HL-60 (cell line): ENCODE data around the gene TRAF4.

ENCODE experiments used
- DNase-seq, 2 experiments: peaks; one replicate each; pipeline ENCODE4 v3.0.0-alpha.2; 2010 to 2020; ENCODE audit warnings: low read depth in 1 of 2, low spot score in 1 of 2
- H3K27ac ChIP-seq: fragments of 250-450 bp; sonication (Bioruptor Pico); replicated peaks from 2 replicates; pipeline ENCODE4 v1.5.1; 2020; ENCODE audit warnings: mild to moderate bottlenecking, moderate library complexity
- H3K27me3 ChIP-seq: fragments of 250-450 bp; sonication (Bioruptor Pico); 2 replicates; pipeline ENCODE4 v1.5.1; 2021; ENCODE audit warnings: mild to moderate bottlenecking, moderate library complexity; ENCODE audit not compliant: insufficient read depth, poor library complexity, severe bottlenecking
- H3K4me3 ChIP-seq: replicated peaks from 2 replicates; pipeline ENCODE4 v1.5.1; 2011; ENCODE audit warnings: mild to moderate bottlenecking, control low read depth, low read length; ENCODE audit not compliant: insufficient read depth
- GABPA ChIP-seq: IDR thresholded peaks from 2 replicates; pipeline ENCODE4 v1.6.1; 2012; ENCODE audit warnings: low read depth
- POLR2AphosphoS5 ChIP-seq: IDR thresholded peaks from 2 replicates; pipeline ENCODE4 v1.6.1; 2012; ENCODE audit warnings: low read depth
- SPI1 ChIP-seq: IDR thresholded peaks from 2 replicates; pipeline ENCODE4 v1.6.1; 2012; ENCODE audit warnings: low read depth, mild to moderate bottlenecking, borderline replicate concordance
- TF ChIP-seq, protein P1 (sequence below): IDR thresholded peaks from one replicate; pipeline ENCODE4 v1.5.1; 2011; ENCODE audit warnings: low read length, control low read depth, inconsistent platforms; ENCODE audit not compliant: insufficient read depth
- TF ChIP-seq, protein P2 (sequence below): IDR thresholded peaks from 2 replicates; pipeline ENCODE4 v1.6.1; 2012; ENCODE audit warnings: low read depth; ENCODE audit not compliant: insufficient replicate concordance

Gene TRAF4

DNA sequence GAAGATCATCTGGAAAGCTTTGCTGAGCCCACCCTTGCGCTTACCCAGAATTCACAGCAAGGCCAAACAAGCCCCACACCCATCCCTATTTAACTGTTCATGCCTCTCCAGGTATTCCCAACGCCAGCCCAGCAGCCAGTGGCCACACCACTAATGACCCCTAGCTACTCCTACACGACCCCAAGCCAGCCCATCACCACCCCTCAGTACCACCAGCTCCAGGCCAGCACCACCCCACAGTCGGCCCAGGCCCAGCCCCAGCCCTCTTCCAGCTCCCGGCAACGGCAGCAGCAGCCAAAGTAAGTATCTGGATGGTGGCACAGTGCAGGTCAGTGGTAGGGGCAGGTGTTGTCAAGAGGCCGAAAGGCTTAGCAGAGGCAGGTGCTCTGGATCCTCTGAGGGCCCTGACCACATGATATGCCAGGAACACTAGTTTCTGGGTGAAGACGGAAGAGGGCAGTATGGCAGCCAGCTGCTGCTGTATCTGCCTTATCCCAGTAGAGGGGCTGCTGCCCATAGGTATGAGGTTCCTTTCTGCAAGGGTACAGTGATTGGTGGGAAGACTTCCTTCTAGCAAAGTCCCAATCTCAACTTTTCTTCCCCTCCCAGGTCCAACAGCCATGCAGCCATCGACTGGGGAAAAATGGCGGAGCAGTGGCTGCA, 42.9 kb upstream of the TRAF4 start:
- DNase-seq, result no peak
- TF ChIP-seq, protein P1, sequence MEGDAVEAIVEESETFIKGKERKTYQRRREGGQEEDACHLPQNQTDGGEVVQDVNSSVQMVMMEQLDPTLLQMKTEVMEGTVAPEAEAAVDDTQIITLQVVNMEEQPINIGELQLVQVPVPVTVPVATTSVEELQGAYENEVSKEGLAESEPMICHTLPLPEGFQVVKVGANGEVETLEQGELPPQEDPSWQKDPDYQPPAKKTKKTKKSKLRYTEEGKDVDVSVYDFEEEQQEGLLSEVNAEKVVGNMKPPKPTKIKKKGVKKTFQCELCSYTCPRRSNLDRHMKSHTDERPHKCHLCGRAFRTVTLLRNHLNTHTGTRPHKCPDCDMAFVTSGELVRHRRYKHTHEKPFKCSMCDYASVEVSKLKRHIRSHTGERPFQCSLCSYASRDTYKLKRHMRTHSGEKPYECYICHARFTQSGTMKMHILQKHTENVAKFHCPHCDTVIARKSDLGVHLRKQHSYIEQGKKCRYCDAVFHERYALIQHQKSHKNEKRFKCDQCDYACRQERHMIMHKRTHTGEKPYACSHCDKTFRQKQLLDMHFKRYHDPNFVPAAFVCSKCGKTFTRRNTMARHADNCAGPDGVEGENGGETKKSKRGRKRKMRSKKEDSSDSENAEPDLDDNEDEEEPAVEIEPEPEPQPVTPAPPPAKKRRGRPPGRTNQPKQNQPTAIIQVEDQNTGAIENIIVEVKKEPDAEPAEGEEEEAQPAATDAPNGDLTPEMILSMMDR, result no peak
- TF ChIP-seq, protein P2, sequence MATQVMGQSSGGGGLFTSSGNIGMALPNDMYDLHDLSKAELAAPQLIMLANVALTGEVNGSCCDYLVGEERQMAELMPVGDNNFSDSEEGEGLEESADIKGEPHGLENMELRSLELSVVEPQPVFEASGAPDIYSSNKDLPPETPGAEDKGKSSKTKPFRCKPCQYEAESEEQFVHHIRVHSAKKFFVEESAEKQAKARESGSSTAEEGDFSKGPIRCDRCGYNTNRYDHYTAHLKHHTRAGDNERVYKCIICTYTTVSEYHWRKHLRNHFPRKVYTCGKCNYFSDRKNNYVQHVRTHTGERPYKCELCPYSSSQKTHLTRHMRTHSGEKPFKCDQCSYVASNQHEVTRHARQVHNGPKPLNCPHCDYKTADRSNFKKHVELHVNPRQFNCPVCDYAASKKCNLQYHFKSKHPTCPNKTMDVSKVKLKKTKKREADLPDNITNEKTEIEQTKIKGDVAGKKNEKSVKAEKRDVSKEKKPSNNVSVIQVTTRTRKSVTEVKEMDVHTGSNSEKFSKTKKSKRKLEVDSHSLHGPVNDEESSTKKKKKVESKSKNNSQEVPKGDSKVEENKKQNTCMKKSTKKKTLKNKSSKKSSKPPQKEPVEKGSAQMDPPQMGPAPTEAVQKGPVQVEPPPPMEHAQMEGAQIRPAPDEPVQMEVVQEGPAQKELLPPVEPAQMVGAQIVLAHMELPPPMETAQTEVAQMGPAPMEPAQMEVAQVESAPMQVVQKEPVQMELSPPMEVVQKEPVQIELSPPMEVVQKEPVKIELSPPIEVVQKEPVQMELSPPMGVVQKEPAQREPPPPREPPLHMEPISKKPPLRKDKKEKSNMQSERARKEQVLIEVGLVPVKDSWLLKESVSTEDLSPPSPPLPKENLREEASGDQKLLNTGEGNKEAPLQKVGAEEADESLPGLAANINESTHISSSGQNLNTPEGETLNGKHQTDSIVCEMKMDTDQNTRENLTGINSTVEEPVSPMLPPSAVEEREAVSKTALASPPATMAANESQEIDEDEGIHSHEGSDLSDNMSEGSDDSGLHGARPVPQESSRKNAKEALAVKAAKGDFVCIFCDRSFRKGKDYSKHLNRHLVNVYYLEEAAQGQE, result no peak
- TF ChIP-seq GABPA, result no peak
- TF ChIP-seq POLR2AphosphoS5, result no peak
- no peak for TF ChIP-seq SPI1
- Histone ChIP-seq H3K4me3 (no peak overlapping the region), H3K27me3 (no peaks in the 10 kb centered on the region), H3K27ac (no peak overlapping the region)

DNA sequence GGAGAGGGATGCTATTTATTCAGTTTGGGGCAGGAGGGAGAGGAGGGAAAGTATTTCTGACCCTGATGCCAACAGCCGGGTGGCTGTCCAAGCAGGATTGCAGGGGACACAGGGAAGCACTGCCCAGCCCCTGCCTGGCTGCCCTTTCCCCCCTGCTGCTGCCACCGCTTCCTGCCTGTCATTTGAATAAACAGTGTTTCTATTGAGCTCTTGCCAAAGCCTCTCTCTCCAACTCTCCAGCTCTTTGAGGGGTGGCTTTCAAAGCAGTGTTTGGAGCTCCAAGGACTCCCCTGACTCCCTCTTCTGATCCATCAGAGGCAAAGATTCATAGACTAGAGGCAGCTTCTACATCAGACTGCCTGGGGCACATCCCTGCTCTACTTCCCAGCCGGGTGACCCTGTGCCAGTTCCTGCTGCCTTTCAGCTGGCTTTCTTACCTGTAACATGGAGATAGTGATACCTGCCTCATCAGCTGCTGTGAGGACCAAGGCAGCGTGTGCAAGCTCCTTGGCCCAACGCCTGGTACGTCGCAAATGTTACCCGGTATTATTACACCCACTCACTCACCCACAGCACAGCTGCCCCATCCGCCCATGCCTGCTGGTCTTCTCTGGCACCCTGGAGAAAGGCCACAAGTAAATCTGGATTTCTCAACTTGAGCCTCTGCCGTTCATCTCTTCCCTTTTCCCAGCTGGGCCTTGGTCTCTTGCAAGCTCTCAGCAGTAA, 41.6 kb upstream of the TRAF4 start:
- no peak for DNase-seq
- TF ChIP-seq, protein P2, result no peak
- TF ChIP-seq, protein P1, result no peak
- no peak for TF ChIP-seq SPI1
- no peak for TF ChIP-seq POLR2AphosphoS5
- TF ChIP-seq GABPA, result no peak
- Histone ChIP-seq H3K27me3 (no peaks in the 10 kb centered on the region), H3K4me3 (no peak overlapping the region), H3K27ac (no peak overlapping the region)

DNA sequence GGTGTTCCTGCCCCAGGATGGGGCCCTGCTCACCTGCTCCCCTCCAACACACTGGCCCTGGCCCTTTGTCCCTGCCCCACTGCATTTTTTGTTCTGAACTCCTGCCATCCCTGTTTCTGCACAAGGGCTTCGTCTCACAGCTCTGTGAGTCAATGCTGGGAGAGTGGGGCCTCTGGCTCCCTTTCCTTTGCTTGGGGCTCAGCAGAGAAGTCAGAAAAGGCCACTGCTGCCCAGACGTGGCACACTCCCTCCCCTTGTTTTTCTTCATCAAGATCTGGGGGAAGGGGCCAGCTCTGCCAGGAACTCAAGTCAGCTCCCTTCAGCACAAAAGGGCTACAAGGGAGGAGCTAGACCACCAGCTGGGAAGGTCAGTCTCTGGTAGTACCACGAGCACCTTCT, 41.1 kb upstream of the TRAF4 start:
- Histone ChIP-seq H3K4me3 (no peak overlapping the region), H3K27ac (no peak overlapping the region), H3K27me3 (no peaks in the 10 kb centered on the region)
- TF ChIP-seq, protein P2, result no peak
- no peak for TF ChIP-seq SPI1
- no peak for TF ChIP-seq POLR2AphosphoS5
- TF ChIP-seq GABPA, result no peak
- TF ChIP-seq, protein P1, result no peak
- DNase-seq, result no peak
